CD4-positive, alpha-beta memory T cell (primary cell): ENCODE results near the gene C4A. TPM values are rescaled to one million over a fixed set of nuclear protein-coding genes. Genes with fewer than 3 reads are reported as not detected.

Experiments
- CTCF ChIA-PET: fragments of 350-600 bp; sonication (Branson Sonifier 250); formaldehyde crosslinking; loops from one replicate; lab custom pipeline; 2021; ENCODE audit warnings: inconsistent platforms; ENCODE audit not compliant: partially characterized antibody; lab: Charles Lee
- POLR2A ChIA-PET: fragments of 350-600 bp; sonication (Branson Sonifier 250); formaldehyde crosslinking; loops from one replicate; lab custom pipeline; 2021; ENCODE audit not compliant: partially characterized antibody; lab: Charles Lee
- DNase-seq, 5 donors: peaks; one replicate each; pipeline versions ENCODE4 v3.0.0 to v3.0.0-alpha.2; 2020 to 2022; ENCODE audit warnings: mixed read lengths in 1 of 5
- H3K27ac ChIP-seq: one replicate; pipeline ENCODE4 v1.7.0; 2013; ENCODE audit warnings: low read depth, low read length
- H3K27me3 ChIP-seq: 2 replicates; pipeline ENCODE4 v1.7.0; 2013; ENCODE audit warnings: mild to moderate bottlenecking, low read length, moderate library complexity; ENCODE audit not compliant: insufficient read depth
- H3K36me3 ChIP-seq: 2 replicates; pipeline ENCODE4 v1.7.0; 2013; ENCODE audit warnings: mild to moderate bottlenecking, low read length, moderate library complexity; ENCODE audit not compliant: insufficient read depth
- H3K4me1 ChIP-seq: 2 replicates; pipeline ENCODE4 v1.7.0; 2013; ENCODE audit warnings: mild to moderate bottlenecking, low read length, moderate library complexity; ENCODE audit not compliant: insufficient read depth
- H3K4me3 ChIP-seq, 2 donors: one replicate each; pipeline ENCODE4 v1.7.0; 2013; ENCODE audit warnings: low read length in 2 of 2, mild to moderate bottlenecking in 1 of 2
- H3K9me3 ChIP-seq, 2 donors: one replicate each; pipeline ENCODE4 v1.7.0; 2013; ENCODE audit warnings: low read length in 2 of 2, control low read depth in 1 of 2; ENCODE audit not compliant: control insufficient read depth in 1 of 2
- H3K27ac Mint-ChIP-seq, 7 donors: one replicate each; pipeline ENCODE4 v1.8.0; 2020 to 2021; ENCODE audit warnings: mixed read lengths in 7 of 7, mild to moderate bottlenecking in 6 of 7, inconsistent platforms in 3 of 7, moderate library complexity in 3 of 7
- H3K27me3 Mint-ChIP-seq, 2 donors: one replicate each; pipeline ENCODE4 v1.8.0; 2020 to 2021; ENCODE audit warnings: mixed read lengths in 2 of 2
- H3K36me3 Mint-ChIP-seq, 2 donors: one replicate each; pipeline ENCODE4 v1.8.0; 2020 to 2021; ENCODE audit warnings: mixed read lengths in 2 of 2, inconsistent platforms in 1 of 2, mild to moderate bottlenecking in 1 of 2
- H3K4me1 Mint-ChIP-seq, 4 donors: one replicate each; pipeline ENCODE4 v1.8.0; 2020 to 2021; ENCODE audit warnings: mixed read lengths in 4 of 4, mild to moderate bottlenecking in 1 of 4
- H3K4me3 Mint-ChIP-seq, 8 donors: one replicate each; pipeline ENCODE4 v1.8.0; 2020 to 2021; ENCODE audit warnings: mixed read lengths in 8 of 8, mild to moderate bottlenecking in 7 of 8, moderate library complexity in 6 of 8, inconsistent platforms in 3 of 8
- H3K9me3 Mint-ChIP-seq, 8 donors: one replicate each; pipeline ENCODE4 v1.8.0; 2020 to 2021; ENCODE audit warnings: mixed read lengths in 8 of 8, mild to moderate bottlenecking in 5 of 8, inconsistent platforms in 3 of 8, moderate library complexity in 1 of 8
- intact Hi-C: fragments of 100-400 bp; cut with micrococcal nuclease; formaldehyde crosslinking; loops from one replicate; pipeline ENCODE4 v1.15.1; 2023
- polyA plus RNA-seq, 2 donors: library from polyadenylated mRNA; unstranded; fragments of 300-500 nt; fragmentation: Illumina TruSeq; gene quantifications; one replicate each; pipeline ENCODE4 v1.2.3, GENCODE V29; 2021
- total RNA-seq, 2 experiments: library from RNA; stranded (reverse); gene quantifications; one replicate each; pipeline ENCODE4 v1.2.3, GENCODE V29; 2021

C4A gene
- total and polyA plus RNA-seq, 4 experiments from 2014 or later = 0.17 to 9.8 (median 6.7) TPM; not detected in 1

GRCh38 chr6:31958412-31958740 lies 23.5 kb upstream of the C4A start:
- H3K4me1 Mint-ChIP-seq = peaks cover 21 to 43% (median 32%) of the 10 kb centered on the region in 4 donors
- intact Hi-C loops = loop anchor here (2.0 to 5.0 kb wide), 3 partner anchors 234 to 411 kb away; partner anchors contain the start of genes ATP6V1G2, GPANK1, GPSM3 and NFKBIL1
- H3K36me3 Mint-ChIP-seq = peaks cover 44 to 71% of the 10 kb centered on the region in 2 donors
- Histone ChIP-seq H3K36me3 (peaks cover 72% of the 10 kb centered on the region), H3K27ac (peak overlapping the region; percentile 98), H3K4me3 (peak overlapping the region; percentile 86 to 95), H3K27me3 (no peaks in the 10 kb centered on the region), H3K9me3 (no peaks in the 10 kb centered on the region), H3K4me1 (peaks cover 35% of the 10 kb centered on the region)
- ChIA-PET POLR2A (interaction anchor here (0.7 to 6.8 kb wide), 12 partner anchors 8 to 1014 kb away, joined by 3 to 195 read pairs (median 6); partner anchors contain the start of genes BAG6, DXO, NEU1 and TNF), CTCF (interaction anchor here (1.2 to 3.3 kb wide), 5 partner anchors 13 to 359 kb away, joined by 3 to 21 read pairs (median 6); partner anchors contain the start of gene DXO)
- H3K4me3 Mint-ChIP-seq = peak overlapping the region; percentile 92 to 98 (median 96)
- no peaks in the 10 kb centered on the region for H3K27me3 Mint-ChIP-seq
- no peaks in the 10 kb centered on the region for H3K9me3 Mint-ChIP-seq
- H3K27ac Mint-ChIP-seq = peak overlapping the region; percentile 97 to 99 (median 98)
- DNase-seq = no peak

GRCh38 chr6:31958741-31959739 lies 22.8 kb upstream of the C4A start, which contains the start of the genes NELFE and SKIC2:
TSS of gene NELFE (minus strand) at chr6:31958971. CDS start at chr6:31958446, 525 bp downstream.
TSS of gene SKIC2 (plus strand) at chr6:31959175. CDS start at chr6:31959193, 18 bp downstream.
- no peaks in the 10 kb centered on the region for H3K9me3 Mint-ChIP-seq
- peaks cover 72% of the 10 kb centered on the region for H3K36me3 ChIP-seq
- peaks cover 42 to 71% of the 10 kb centered on the region in 2 donors for H3K36me3 Mint-ChIP-seq
- peak within 1 kb of the TSS; percentile 92 to 98 (median 96) for H3K4me3 Mint-ChIP-seq
- H3K4me3 ChIP-seq = peak within 1 kb of the TSS; percentile 95
- no peaks in the 10 kb centered on the region for H3K27me3 Mint-ChIP-seq
- H3K27me3 ChIP-seq = no peaks in the 10 kb centered on the region
- H3K27ac Mint-ChIP-seq = peak within 1 kb of the TSS; percentile 97 to 99 (median 98)
- H3K4me1 ChIP-seq = peaks cover 35% of the 10 kb centered on the region
- CTCF ChIA-PET = interaction anchor here (0.6 to 3.3 kb wide), 7 partner anchors 10 to 1168 kb away, joined by 3 to 21 read pairs (median 6); partner anchors contain the start of gene DXO
- POLR2A ChIA-PET = interaction anchor here (0.6 to 6.8 kb wide), 27 partner anchors 9 to 1602 kb away, joined by 3 to 195 read pairs (median 3); partner anchors contain the start of genes ABHD16A, BAG6, DXO and EHMT2
- intact Hi-C loops = loop anchor here (1.0 to 5.0 kb wide), 6 partner anchors 13 to 412 kb away; partner anchors contain the start of genes ATF6B, ATP6V1G2, DXO and GPANK1
- H3K27ac ChIP-seq = peak within 1 kb of the TSS; percentile 98
- DNase-seq = peak; percentile 98 to 99 (median 99)
- H3K4me1 Mint-ChIP-seq = peaks cover 21 to 43% (median 32%) of the 10 kb centered on the region in 4 donors
- no peaks in the 10 kb centered on the region for H3K9me3 ChIP-seq

GRCh38 chr6:31961616-31962015 lies 20.2 kb upstream of the C4A start:
- no peak overlapping the region for H3K4me3 ChIP-seq
- Mint-ChIP-seq H3K36me3 (peaks cover 29 to 78% of the 10 kb centered on the region in 2 donors), H3K27me3 (no peaks in the 10 kb centered on the region), H3K9me3 (no peaks in the 10 kb centered on the region), H3K27ac (peak overlapping the region; percentile 22 to 97 (median 66)), H3K4me3 (peak overlapping the region in 2 of 8 donors; percentile 1 to 10), H3K4me1 (peaks cover 21 to 43% (median 32%) of the 10 kb centered on the region in 4 donors)
- peaks cover 70% of the 10 kb centered on the region for H3K36me3 ChIP-seq
- H3K4me1 ChIP-seq = peaks cover 35% of the 10 kb centered on the region
- H3K9me3 ChIP-seq = no peaks in the 10 kb centered on the region
- intact Hi-C loops = no loop called here
- no peaks in the 10 kb centered on the region for H3K27me3 ChIP-seq
- DNase-seq = no peak
- H3K27ac ChIP-seq = no peak overlapping the region
- ChIA-PET POLR2A (interaction anchor here (6.8 kb wide), 1 partner anchor 10 kb away, joined by 195 read pairs; the partner anchor contains the start of gene DXO), CTCF (no interaction called here)

- H3K4me3 Mint-ChIP-seq = no peak overlapping the region
- no peaks in the 10 kb centered on the region for H3K27me3 Mint-ChIP-seq
- H3K9me3 Mint-ChIP-seq = no peaks in the 10 kb centered on the region
- H3K4me3 ChIP-seq = no peak overlapping the region
- peaks cover 14 to 30% (median 22%) of the 10 kb centered on the region in 4 donors for H3K4me1 Mint-ChIP-seq
- H3K4me1 ChIP-seq = peaks cover 18% of the 10 kb centered on the region
- peaks cover 79% of the 10 kb centered on the region for H3K36me3 ChIP-seq
- H3K27ac ChIP-seq = no peak overlapping the region
- ChIA-PET CTCF (interaction anchor here (2.2 kb wide), 1 partner anchor 12 kb away, joined by 8 read pairs; no protein-coding TSS in a partner anchor), POLR2A (interaction anchor here (1.0 to 2.1 kb wide), 2 partner anchors 8 to 11 kb away, joined by 4 to 7 read pairs; partner anchors contain the start of gene DXO)
- intact Hi-C loops = no loop called here
- peaks cover 40 to 84% of the 10 kb centered on the region in 2 donors for H3K36me3 Mint-ChIP-seq
- no peaks in the 10 kb centered on the region for H3K9me3 ChIP-seq
- no peaks in the 10 kb centered on the region for H3K27me3 ChIP-seq
- DNase-seq = no peak
- H3K27ac Mint-ChIP-seq = peak overlapping the region in 3 of 7 donors; percentile 24 to 79 (median 64)
These were observed 17.9 kb upstream of the C4A start for GRCh38 chr6:31963921-31964320.

GRCh38 chr6:31965700-31966099 lies 16.2 kb upstream of the C4A start:
- peak in 1 of 5 donors; percentile 37 for DNase-seq
- CTCF ChIA-PET = no interaction called here
- H3K27me3 Mint-ChIP-seq = no peaks in the 10 kb centered on the region
- Histone ChIP-seq H3K9me3 (no peaks in the 10 kb centered on the region), H3K36me3 (peaks cover 88% of the 10 kb centered on the region), H3K27ac (no peak overlapping the region), H3K27me3 (no peaks in the 10 kb centered on the region), H3K4me1 (peaks cover 10% of the 10 kb centered on the region), H3K4me3 (no peak overlapping the region)
- no peak overlapping the region for H3K4me3 Mint-ChIP-seq
- no peaks in the 10 kb centered on the region for H3K9me3 Mint-ChIP-seq
- peaks cover 48 to 89% of the 10 kb centered on the region in 2 donors for H3K36me3 Mint-ChIP-seq
- intact Hi-C loops = no loop called here
- POLR2A ChIA-PET = interaction anchor here (0.6 kb wide), 1 partner anchor 15 kb away, joined by 3 read pairs; no protein-coding TSS in a partner anchor
- peaks cover 8 to 26% (median 17%) of the 10 kb centered on the region in 4 donors for H3K4me1 Mint-ChIP-seq
- H3K27ac Mint-ChIP-seq = peak overlapping the region in 1 of 7 donors; percentile 25

GRCh38 chr6:31966506-31966905 lies 15.4 kb upstream of the C4A start:
- DNase-seq = no peak
- peaks cover 81% of the 10 kb centered on the region for H3K36me3 ChIP-seq
- no peak overlapping the region for H3K27ac ChIP-seq
- Mint-ChIP-seq H3K4me1 (peaks cover 8 to 31% (median 19%) of the 10 kb centered on the region in 4 donors), H3K4me3 (no peak overlapping the region), H3K27me3 (no peaks in the 10 kb centered on the region), H3K27ac (peak overlapping the region in 2 of 7 donors; percentile 2 to 100), H3K9me3 (peaks cover 0 to under 1% (median 0%) of the 10 kb centered on the region in 8 donors), H3K36me3 (peaks cover 43 to 80% of the 10 kb centered on the region in 2 donors)
- no peaks in the 10 kb centered on the region for H3K9me3 ChIP-seq
- H3K27me3 ChIP-seq = no peaks in the 10 kb centered on the region
- intact Hi-C loops = no loop called here
- CTCF ChIA-PET = interaction anchor here (0.8 kb wide), 1 partner anchor 14 kb away, joined by 3 read pairs; no protein-coding TSS in a partner anchor
- POLR2A ChIA-PET = interaction anchor here (0.7 kb wide), 1 partner anchor 865 kb away, joined by 3 read pairs; no protein-coding TSS in a partner anchor
- peaks cover 16% of the 10 kb centered on the region for H3K4me1 ChIP-seq
- H3K4me3 ChIP-seq = no peak overlapping the region
